ENCODE measurements around the gene HOOK2.

- no peak for TF ChIP-seq CTCF (IDR thresholded peaks at IDR 0.05)
- no peak for TF ChIP-seq POLR2A (IDR thresholded peaks at IDR 0.05)
- peak in 1 of 2 donors; percentile 25 for TF ChIP-seq EP300 (IDR thresholded peaks at IDR 0.05)
These were observed 19.0 kb upstream of the HOOK2 start for GRCh38 chr19:12794196-12794941.

Measured in tibial nerve (tissue), 4 donors.